ENCODE data around the gene SH3BP2. TPM values are rescaled to one million over a fixed set of nuclear protein-coding genes. Genes with fewer than 3 reads are reported as not detected.

The SH3BP2 gene
- total RNA-seq, 1 experiment from 2014 or later = 17.4 TPM

GRCh38 chr4:2832309-2832980 is 39.6 kb downstream of the SH3BP2 start:
- intact Hi-C loops (cut with micrococcal nuclease) = no loop called here
- H3F3A ChIP-seq (ENCODE audit: low read length, unreplicated experiment) = no peaks in the 10 kb centered on the region
- no peaks in the 10 kb centered on the region for H3K9me2 ChIP-seq (replicated peaks; ENCODE audit: low read length)
- ChIA-PET CTCF (no interaction called here), POLR2A (ENCODE audit: unreplicated experiment) (no interaction called here)
- no peak for DNase-seq
- H3K4me3 ChIP-seq (ENCODE audit: low read length) = no peak overlapping the region
- no peak overlapping the region for H2AFZ ChIP-seq (ENCODE audit: low read length)
- no peak for ATAC-seq
- BruUV-seq (replicated peaks) = no TSS peak
- no peak overlapping the region for H3K9ac ChIP-seq (ENCODE audit: low read length)
- no peaks in the 10 kb centered on the region for H3K27me3 ChIP-seq (ENCODE audit: low read length)
- H3K9me3 ChIP-seq (ENCODE audit: low read length) = no peaks in the 10 kb centered on the region
- no peaks in the 10 kb centered on the region for H3K36me3 ChIP-seq (ENCODE audit: low read depth, low read length)
- no peaks in the 10 kb centered on the region for H3K79me2 ChIP-seq (ENCODE audit: low read length)
- no peak overlapping the region for H3K4me2 ChIP-seq (ENCODE audit: low read length)
- no peaks in the 10 kb centered on the region for H4K20me1 ChIP-seq (ENCODE audit: low read length)
- TF ChIP-seq EZH2phosphoT487 (IDR thresholded peaks at IDR 0.05; ENCODE audit: borderline replicate concordance, low read length) (no peak), EZH2 (IDR thresholded peaks at IDR 0.05; ENCODE audit: low read length, unreplicated experiment) (no peak), CTCF (conservative IDR thresholded peaks at IDR 0.05; ENCODE audit: low read depth, low read length) (no peak)
- no peak overlapping the region for H3K27ac ChIP-seq (ENCODE audit: low read length)
- no peaks in the 10 kb centered on the region for H3K4me1 ChIP-seq (ENCODE audit: insufficient read depth, low read length)

GRCh38 chr4:2832981-2833670 is 40.2 kb downstream of the SH3BP2 start:
- H2AFZ ChIP-seq (ENCODE audit: low read length) = no peak overlapping the region
- CTCF ChIA-PET = no interaction called here

More at GRCh38 chr4:2832981-2833670, 40.2 kb downstream of the SH3BP2 start:
- TF ChIP-seq EZH2phosphoT487 (IDR thresholded peaks at IDR 0.05; ENCODE audit: borderline replicate concordance, low read length) (no peak), EZH2 (IDR thresholded peaks at IDR 0.05; ENCODE audit: low read length, unreplicated experiment) (no peak), CTCF (conservative IDR thresholded peaks at IDR 0.05; ENCODE audit: low read depth, low read length) (no peak)
- Histone ChIP-seq H3K36me3 (ENCODE audit: low read depth, low read length) (no peaks in the 10 kb centered on the region), H3K79me2 (ENCODE audit: low read length) (no peaks in the 10 kb centered on the region), H3K27ac (ENCODE audit: low read length) (no peak overlapping the region), H3K9ac (ENCODE audit: low read length) (no peak overlapping the region), H3K9me3 (ENCODE audit: low read length) (no peaks in the 10 kb centered on the region), H3F3A (ENCODE audit: low read length, unreplicated experiment) (no peaks in the 10 kb centered on the region), H3K27me3 (ENCODE audit: low read length) (no peaks in the 10 kb centered on the region), H4K20me1 (ENCODE audit: low read length) (no peaks in the 10 kb centered on the region), H3K9me2 (replicated peaks; ENCODE audit: low read length) (no peaks in the 10 kb centered on the region), H3K4me2 (ENCODE audit: low read length) (no peak overlapping the region), H3K4me1 (ENCODE audit: insufficient read depth, low read length) (no peaks in the 10 kb centered on the region), H3K4me3 (ENCODE audit: low read length) (no peak overlapping the region)
- no TSS peak for BruUV-seq (replicated peaks)
- POLR2A ChIA-PET (ENCODE audit: unreplicated experiment) = no interaction called here
- intact Hi-C loops (cut with micrococcal nuclease) = no loop called here
- DNase-seq = no peak
- no peak for ATAC-seq

All from PC-3 (cell line).